OCI-LY1 (cell line): ENCODE data around the gene ZNF440.
"Not testable (repeated sequence)": the region's sequence is repeated elsewhere in the genome, so short reads cannot be mapped to it uniquely, and the experiment has no call there.

ENCODE experiments used
- H2AFZ ChIP-seq: fragments of 200-600 bp; sonication (generic), shearing (Covaris generic); 2 replicates; pipeline ENCODE4 v1.6.0; 2014; ENCODE audit warnings: antibody characterized with exemption, mild to moderate bottlenecking, low read length
- H3F3A ChIP-seq: fragments of 200-600 bp; sonication (generic), shearing (Covaris generic); 2 replicates; pipeline ENCODE4 v1.6.0; 2014; ENCODE audit warnings: mild to moderate bottlenecking, antibody characterized with exemption, low read length, moderate library complexity; ENCODE audit not compliant: insufficient read depth
- H3K27ac ChIP-seq: fragments of 200-600 bp; sonication (generic); 2 replicates; pipeline ENCODE4 v1.5.1; 2014; ENCODE audit warnings: low read length, mixed run types, mild to moderate bottlenecking, low read depth; ENCODE audit not compliant: poor library complexity, severe bottlenecking
- H3K27me3 ChIP-seq: fragments of 200-600 bp; sonication (generic); 2 replicates; pipeline ENCODE4 v1.6.0; 2014; ENCODE audit warnings: antibody characterized with exemption, mild to moderate bottlenecking, low read length, moderate library complexity; ENCODE audit not compliant: insufficient read depth
- H3K36me3 ChIP-seq: fragments of 200-600 bp; sonication (generic); 2 replicates; pipeline ENCODE4 v1.6.1; 2014; ENCODE audit warnings: mild to moderate bottlenecking, antibody characterized with exemption, low read length, moderate library complexity, mixed read lengths; ENCODE audit not compliant: insufficient read depth
- H3K4me1 ChIP-seq: fragments of 200-600 bp; sonication (generic); 2 replicates; pipeline ENCODE4 v1.5.1; 2014; ENCODE audit warnings: mild to moderate bottlenecking, low read length, moderate library complexity; ENCODE audit not compliant: insufficient read depth, severe bottlenecking
- H3K4me2 ChIP-seq: fragments of 200-600 bp; sonication (generic), shearing (Covaris generic); 2 replicates; pipeline ENCODE4 v1.6.1; 2014; ENCODE audit warnings: low read length
- H3K4me3 ChIP-seq: fragments of 200-600 bp; sonication (generic); 2 replicates; pipeline ENCODE4 v1.5.1; 2014; ENCODE audit warnings: low read length, low read depth, mild to moderate bottlenecking, mixed read lengths; ENCODE audit not compliant: poor library complexity, severe bottlenecking
- H3K79me2 ChIP-seq: fragments of 200-600 bp; shearing (Covaris generic); 2 replicates; pipeline ENCODE4 v1.6.1; 2016; ENCODE audit warnings: mixed run types, low read length, mixed read lengths; ENCODE audit not compliant: insufficient read depth
- H3K9ac ChIP-seq: fragments of 200-600 bp; sonication (generic), shearing (Covaris generic); 2 replicates; pipeline ENCODE4 v1.6.1; 2014; ENCODE audit warnings: mild to moderate bottlenecking, low read length, mixed read lengths
- H3K9me2 ChIP-seq: fragments of 200-600 bp; sonication (generic), shearing (Covaris generic); 2 replicates; pipeline ENCODE4 v1.6.1; 2014; ENCODE audit warnings: low read depth, mild to moderate bottlenecking, low read length, mixed read lengths
- H3K9me3 ChIP-seq: fragments of 200-600 bp; shearing (Covaris generic); 2 replicates; pipeline ENCODE4 v1.6.1; 2014; ENCODE audit warnings: low read length, mixed read lengths
- H4K20me1 ChIP-seq: fragments of 200-600 bp; sonication (generic), shearing (Covaris generic); 2 replicates; pipeline ENCODE4 v1.6.0; 2016; ENCODE audit warnings: mild to moderate bottlenecking, low read length; ENCODE audit not compliant: insufficient read depth
- EZH2 ChIP-seq: fragments of 200-600 bp; sonication (generic), shearing (Covaris generic); IDR thresholded peaks from 2 replicates; pipeline ENCODE4 v1.8.0; 2017; ENCODE audit warnings: borderline replicate concordance, mixed run types, mild to moderate bottlenecking, antibody characterized with exemption, low read length, moderate library complexity, mixed read lengths
- TF ChIP-seq, protein P1 (sequence below): fragments of 200-600 bp; sonication (generic), shearing (Covaris generic); IDR thresholded peaks from 2 replicates; pipeline ENCODE4 v1.5.1; 2017; ENCODE audit warnings: mild to moderate bottlenecking, antibody characterized with exemption, low read length, moderate library complexity, mixed read lengths

ZNF440 gene

GRCh38 chr19:11769995-11770394, 44.1 kb upstream of the ZNF440 start:
- H3K4me1 ChIP-seq: peaks cover 11% of the 10 kb centered on the region
- H3K9me2 ChIP-seq: no peaks in the 10 kb centered on the region
- H3K27me3 ChIP-seq: no peaks in the 10 kb centered on the region

DNA sequence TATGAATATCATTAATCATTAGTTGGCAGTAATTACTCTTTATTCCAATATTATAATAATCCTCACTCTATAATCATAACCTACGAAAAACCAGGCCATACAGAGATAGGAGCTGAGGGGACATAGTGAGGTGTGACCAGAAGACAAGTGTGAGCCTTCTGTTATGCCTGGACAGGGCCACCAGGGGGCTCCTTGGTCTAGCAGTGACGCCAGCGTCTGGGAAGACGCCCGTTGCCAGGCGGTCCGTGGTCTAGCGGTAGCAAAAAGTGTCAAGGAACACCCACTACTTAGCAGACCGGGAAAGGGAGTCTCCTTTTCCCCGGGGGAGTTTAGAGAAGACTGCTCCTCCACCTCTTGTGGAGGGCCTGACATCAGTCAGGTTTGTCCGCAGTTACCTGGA, 42.6 kb upstream of the ZNF440 start:
- H3K27ac ChIP-seq, H4K20me1 ChIP-seq, H2AFZ ChIP-seq, H3F3A ChIP-seq, H3K9me2 ChIP-seq, H3K9ac ChIP-seq, H3K4me1 ChIP-seq, H3K27me3 ChIP-seq, H3K4me2 ChIP-seq, H3K79me2 ChIP-seq, H3K4me3 ChIP-seq: not testable (repeated sequence)
- H3K36me3 ChIP-seq: peaks cover 26% of the 10 kb centered on the region
- H3K9me3 ChIP-seq: peaks cover 26% of the 10 kb centered on the region

More at GRCh38 chr19:11769995-11770394, 44.1 kb upstream of the ZNF440 start:
- Histone ChIP-seq H3F3A (no peaks in the 10 kb centered on the region), H2AFZ (no peak overlapping the region), H3K4me2 (no peak overlapping the region), H3K4me3 (no peak overlapping the region), H3K9me3 (peaks cover 22% of the 10 kb centered on the region), H3K9ac (no peak overlapping the region), H3K27ac (no peak overlapping the region), H3K36me3 (peaks cover 22% of the 10 kb centered on the region), H4K20me1 (no peaks in the 10 kb centered on the region), H3K79me2 (0 out of 2 replicates have a peak, but pooled peaks cover 6% of the 10 kb centered on the region)
- TF ChIP-seq EZH2: no peak
- TF ChIP-seq, protein P1, sequence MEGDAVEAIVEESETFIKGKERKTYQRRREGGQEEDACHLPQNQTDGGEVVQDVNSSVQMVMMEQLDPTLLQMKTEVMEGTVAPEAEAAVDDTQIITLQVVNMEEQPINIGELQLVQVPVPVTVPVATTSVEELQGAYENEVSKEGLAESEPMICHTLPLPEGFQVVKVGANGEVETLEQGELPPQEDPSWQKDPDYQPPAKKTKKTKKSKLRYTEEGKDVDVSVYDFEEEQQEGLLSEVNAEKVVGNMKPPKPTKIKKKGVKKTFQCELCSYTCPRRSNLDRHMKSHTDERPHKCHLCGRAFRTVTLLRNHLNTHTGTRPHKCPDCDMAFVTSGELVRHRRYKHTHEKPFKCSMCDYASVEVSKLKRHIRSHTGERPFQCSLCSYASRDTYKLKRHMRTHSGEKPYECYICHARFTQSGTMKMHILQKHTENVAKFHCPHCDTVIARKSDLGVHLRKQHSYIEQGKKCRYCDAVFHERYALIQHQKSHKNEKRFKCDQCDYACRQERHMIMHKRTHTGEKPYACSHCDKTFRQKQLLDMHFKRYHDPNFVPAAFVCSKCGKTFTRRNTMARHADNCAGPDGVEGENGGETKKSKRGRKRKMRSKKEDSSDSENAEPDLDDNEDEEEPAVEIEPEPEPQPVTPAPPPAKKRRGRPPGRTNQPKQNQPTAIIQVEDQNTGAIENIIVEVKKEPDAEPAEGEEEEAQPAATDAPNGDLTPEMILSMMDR: no peak

DNA sequence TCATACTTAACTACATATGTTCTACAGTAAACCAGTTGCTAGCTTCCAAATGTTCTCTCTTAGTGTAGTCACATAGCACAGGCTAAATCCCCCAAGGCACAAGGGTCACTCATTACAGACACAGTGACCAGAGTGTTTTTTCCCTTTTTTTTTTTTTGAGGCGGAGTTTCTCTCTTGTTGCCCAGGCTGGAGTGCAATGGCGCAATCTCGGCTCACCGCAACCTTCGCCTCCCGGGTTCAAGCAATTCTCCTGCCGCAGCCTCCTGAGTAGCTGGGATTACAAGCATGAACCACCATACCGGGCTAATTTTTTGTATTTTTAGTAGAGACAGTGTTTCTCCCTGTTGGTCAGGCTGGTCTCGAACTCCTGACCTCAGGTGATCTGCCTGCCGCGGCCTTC, 37.4 kb upstream of the ZNF440 start:
- peaks cover 53% of the 10 kb centered on the region for H3K9me3 ChIP-seq
- H3K36me3 ChIP-seq: peaks cover 52% of the 10 kb centered on the region
- not testable (repeated sequence) for H3K4me1 ChIP-seq, H3K27ac ChIP-seq, H3K27me3 ChIP-seq, H3F3A ChIP-seq, H2AFZ ChIP-seq, H3K9me2 ChIP-seq, H3K9ac ChIP-seq, H3K79me2 ChIP-seq, H4K20me1 ChIP-seq, H3K4me2 ChIP-seq, H3K4me3 ChIP-seq

GRCh38 chr19:11780431-11781020, 33.5 kb upstream of the ZNF440 start:
- Histone ChIP-seq H3K9me3 (peaks cover 74% of the 10 kb centered on the region), H3K4me3 (no peak overlapping the region)

More at GRCh38 chr19:11780431-11781020, 33.5 kb upstream of the ZNF440 start:
- H2AFZ ChIP-seq: no peak overlapping the region
- peaks cover 73% of the 10 kb centered on the region for H3K36me3 ChIP-seq
- no peak overlapping the region for H3K9ac ChIP-seq
- H3K27ac ChIP-seq: no peak overlapping the region
- TF ChIP-seq, protein P1: no peak
- no peak for TF ChIP-seq EZH2
- no peaks in the 10 kb centered on the region for H3K27me3 ChIP-seq
- H4K20me1 ChIP-seq: no peaks in the 10 kb centered on the region
- H3K79me2 ChIP-seq: no peaks in the 10 kb centered on the region
- no peaks in the 10 kb centered on the region for H3F3A ChIP-seq
- H3K4me2 ChIP-seq: no peak overlapping the region
- no peaks in the 10 kb centered on the region for H3K9me2 ChIP-seq
- H3K4me1 ChIP-seq: no peaks in the 10 kb centered on the region
